Spleen (tissue), 7 donors: ENCODE measurements around the gene TEAD1.

Source experiments
- CTCF ChIP-seq, 11 experiments: fragments of 200-600 bp in 7 of 11; fragments of 450-650 bp in 4 of 11; sonication (generic) in 4 of 11; IDR thresholded peaks in 8 of 11; conservative IDR thresholded peaks in 3 of 11; 1 replicate in 7 of 11; 2 replicates in 4 of 11; pipeline versions ENCODE4 v1.4.0 to v1.8.0; 2016 to 2021; ENCODE audit warnings: antibody characterized with exemption in 11 of 11, inconsistent platforms in 4 of 11, mild to moderate bottlenecking in 1 of 11
- POLR2A ChIP-seq, 3 donors: fragments of 450-650 bp; IDR thresholded peaks; one replicate each; pipeline ENCODE4 v1.5.1; 2017; ENCODE audit warnings: antibody characterized with exemption in 3 of 3, mild to moderate bottlenecking in 1 of 3
- donor health status: DM: no; HTN: no; CAD: no; lungs with moderate emphysema.
- donor health status: DM: no; HTN: no; CAD: no.
- donor health status: DM: no; HTN: no; CAD: no.

- TF ChIP-seq CTCF (IDR thresholded peaks at IDR 0.05 in 8 of 11, conservative IDR thresholded peaks at IDR 0.05 in 3 of 11) (no peak), POLR2A (IDR thresholded peaks at IDR 0.05) (no peak)
These were observed 157.4 kb downstream of the TEAD1 start for GRCh38 chr11:12831471-12832202.
